ENCODE data around the gene BAG5.
"Not testable (repeated sequence)": the region's sequence is repeated elsewhere in the genome, so short reads cannot be mapped to it uniquely, and the experiment has no call there.

The BAG5 gene, protein sequence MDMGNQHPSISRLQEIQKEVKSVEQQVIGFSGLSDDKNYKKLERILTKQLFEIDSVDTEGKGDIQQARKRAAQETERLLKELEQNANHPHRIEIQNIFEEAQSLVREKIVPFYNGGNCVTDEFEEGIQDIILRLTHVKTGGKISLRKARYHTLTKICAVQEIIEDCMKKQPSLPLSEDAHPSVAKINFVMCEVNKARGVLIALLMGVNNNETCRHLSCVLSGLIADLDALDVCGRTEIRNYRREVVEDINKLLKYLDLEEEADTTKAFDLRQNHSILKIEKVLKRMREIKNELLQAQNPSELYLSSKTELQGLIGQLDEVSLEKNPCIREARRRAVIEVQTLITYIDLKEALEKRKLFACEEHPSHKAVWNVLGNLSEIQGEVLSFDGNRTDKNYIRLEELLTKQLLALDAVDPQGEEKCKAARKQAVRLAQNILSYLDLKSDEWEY

DNA sequence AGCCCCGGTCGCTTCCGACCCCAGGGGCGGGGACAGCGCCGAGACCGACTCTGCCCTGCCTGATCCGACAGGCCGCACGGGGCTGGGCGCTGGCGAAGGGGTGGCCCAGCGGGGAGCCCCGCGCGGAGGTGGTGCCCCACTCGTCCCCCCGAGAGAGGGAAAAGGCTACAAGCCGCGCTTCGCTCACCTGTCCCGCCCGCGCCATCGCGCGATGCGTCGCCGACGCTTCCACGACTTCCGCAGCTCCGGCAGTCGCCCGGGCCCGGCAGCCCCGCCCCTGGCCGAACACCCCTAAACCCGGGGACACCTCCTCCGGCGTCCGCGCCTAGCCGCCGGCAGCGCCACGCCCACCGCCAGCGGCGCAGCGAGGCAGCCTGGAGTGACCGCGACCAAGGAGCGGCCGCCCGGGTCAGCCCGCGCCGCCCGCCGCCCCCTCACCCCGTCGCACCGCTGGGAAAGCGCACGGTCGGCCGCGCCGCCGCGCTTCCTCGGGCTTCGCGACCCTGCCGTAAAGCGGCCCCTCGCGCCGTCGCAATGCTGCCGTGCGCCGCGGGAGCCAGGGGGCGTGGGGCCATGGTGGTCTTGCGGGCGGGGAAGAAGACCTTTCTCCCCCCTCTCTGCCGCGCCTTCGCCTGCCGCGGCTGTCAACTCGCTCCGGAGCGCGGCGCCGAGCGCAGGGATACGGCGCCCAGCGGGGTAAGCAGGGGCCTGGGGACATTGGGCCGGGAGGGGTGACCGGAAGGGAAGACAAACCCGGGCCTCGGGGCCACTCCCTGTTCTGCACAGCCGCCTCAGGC is at the start of gene BAG5, which contains the start of gene COA8:
Gene BAG5, minus strand, starts transcription at position 229 of the 797 bp plus-strand sequence. CDS start 1,493 bp downstream, outside the sequence.
Gene COA8, plus strand, starts transcription at position 532 of the 797 bp plus-strand sequence. Its CDS starts 42 bp downstream, at position 574.
- peak; percentile 79 for DNase-seq (ENCODE audit: low spot score)

DNA sequence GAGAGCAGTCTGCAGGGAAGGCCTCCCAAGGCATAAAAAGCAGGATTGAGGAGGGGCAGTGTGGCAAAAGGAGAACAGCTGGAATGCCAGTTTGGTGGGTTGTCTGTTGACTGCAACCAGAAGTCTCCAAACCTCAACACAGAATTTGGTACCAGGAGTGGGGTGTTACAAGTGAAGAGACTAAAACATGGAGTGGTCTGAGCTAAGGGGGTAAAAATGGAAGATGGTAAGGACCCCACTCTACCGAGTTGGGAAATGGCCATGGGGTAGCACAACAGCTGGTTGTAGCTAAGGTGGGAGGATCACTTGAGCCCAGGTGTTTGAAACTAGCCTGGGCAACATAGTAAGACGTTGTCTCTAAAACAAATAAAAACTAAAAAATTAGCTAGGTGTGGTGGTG is 48.8 kb upstream of the BAG5 start:
- DNase-seq (ENCODE audit: low spot score): no peak

DNA sequence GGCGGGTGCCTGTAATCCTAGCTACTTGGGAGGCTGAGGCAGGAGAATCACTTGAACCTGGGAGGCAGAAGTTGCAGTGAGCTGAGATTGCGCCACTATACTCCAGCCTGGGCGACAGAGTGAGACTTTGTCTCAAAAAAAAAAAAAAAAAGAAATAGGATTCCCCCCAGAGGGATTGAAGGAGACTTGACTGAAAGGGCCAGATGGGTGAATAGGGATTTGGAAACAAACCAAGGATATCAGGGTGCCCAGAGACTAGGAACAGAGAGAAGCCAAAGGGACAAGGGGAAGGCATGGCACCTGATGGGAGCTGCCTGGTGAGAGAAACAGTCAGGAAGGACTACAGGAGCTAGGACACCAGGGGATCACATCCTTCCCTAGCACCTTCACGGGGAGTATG is 46.6 kb upstream of the BAG5 start:
- not testable (repeated sequence) for DNase-seq (ENCODE audit: low spot score)

DNA sequence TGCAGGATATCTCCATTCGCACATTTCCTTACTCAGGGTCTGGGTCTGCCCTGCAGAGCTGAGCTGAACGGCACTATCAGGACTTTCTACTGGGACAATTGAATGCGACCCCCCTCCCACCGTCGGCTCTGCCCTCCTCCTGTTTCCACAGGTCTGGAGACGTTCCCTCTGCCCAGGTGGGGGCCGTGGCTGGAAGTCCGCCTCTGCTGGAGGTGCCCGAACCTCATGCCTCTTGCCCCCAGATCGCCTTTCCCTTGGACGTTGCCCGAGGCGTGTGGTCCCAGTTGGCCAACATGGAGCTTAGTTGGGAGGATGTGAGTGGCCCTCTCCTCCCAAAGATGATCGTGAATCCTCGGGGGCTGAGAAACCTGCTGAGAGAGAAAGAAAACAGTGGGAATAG is 45.4 kb upstream of the BAG5 start:
- DNase-seq (ENCODE audit: low spot score): no peak

DNA sequence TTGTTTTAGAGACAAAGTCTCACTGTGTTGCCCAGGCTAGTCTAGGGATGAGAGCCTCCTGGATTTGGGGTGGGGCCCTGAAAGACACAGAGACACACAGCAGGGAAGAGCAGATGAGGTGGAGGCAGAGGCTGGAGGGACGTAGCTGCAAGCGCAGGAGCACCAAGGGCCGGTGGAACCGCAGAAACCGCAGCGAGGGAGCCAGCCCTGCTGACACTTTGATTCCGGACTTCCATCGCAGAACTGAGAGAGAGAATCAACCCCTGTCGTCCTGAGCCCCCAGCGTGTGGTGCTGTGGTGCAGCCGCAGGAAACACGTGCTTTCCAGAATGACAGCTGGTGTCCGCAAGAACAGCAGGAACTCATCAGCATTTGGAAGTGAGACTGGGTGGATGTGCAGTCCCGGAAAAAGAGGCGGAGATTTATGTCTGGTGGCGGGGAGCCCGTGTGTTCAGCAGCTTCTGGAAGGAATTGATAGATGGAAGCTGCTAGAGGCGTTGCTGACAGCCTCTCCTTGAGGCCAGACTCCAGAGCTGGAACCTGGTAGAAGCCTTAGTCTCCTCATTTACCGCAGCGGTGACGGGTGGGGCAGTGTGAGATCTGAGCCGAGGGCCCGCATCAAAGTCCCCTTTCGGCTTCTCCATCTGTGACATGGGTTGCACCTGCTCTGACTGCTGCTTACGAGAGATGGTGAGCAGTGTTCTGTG is 44.7 kb upstream of the BAG5 start:
- peak; percentile 82 for DNase-seq (ENCODE audit: low spot score)

DNA sequence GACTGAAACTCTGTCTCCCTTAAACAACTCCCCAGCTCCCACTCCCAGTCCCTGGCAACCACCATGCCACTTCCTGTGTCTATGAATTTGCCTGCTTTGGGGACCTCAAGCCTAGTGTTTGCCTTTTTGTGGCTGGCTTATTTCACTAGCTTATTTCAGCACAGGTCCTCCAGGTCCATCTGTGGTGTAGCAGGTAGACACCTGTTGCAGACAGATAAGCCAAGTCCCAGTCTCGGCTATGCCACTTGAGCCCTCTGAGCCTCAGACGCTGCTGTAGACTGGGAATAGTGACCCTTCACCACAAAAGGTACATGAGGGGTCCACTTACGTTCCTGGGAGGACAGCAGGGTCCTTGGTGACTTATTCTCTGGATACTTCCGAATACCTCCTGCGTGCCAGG is 42.2 kb upstream of the BAG5 start:
- no peak for DNase-seq (ENCODE audit: low spot score)

DNA sequence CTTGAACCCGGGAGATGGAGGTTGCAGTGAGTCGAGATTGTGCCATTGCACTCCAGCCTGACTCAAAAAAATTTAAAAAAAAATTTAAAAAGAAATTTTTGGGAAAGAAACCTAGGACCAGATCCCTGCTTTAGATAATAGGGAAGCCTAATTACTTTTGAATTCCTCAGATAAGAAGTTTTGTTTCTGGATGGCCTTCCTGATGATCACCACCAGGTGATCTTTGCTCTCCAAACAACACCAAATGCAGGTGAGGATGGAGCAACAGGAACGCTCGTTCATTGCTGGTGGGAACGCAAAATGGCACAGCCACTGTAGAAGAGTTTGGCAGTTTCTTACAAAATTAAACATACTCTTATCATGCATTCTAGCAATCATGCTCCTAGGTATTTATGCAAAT is 38.0 kb upstream of the BAG5 start:
- no peak for DNase-seq (ENCODE audit: low spot score)

DNA sequence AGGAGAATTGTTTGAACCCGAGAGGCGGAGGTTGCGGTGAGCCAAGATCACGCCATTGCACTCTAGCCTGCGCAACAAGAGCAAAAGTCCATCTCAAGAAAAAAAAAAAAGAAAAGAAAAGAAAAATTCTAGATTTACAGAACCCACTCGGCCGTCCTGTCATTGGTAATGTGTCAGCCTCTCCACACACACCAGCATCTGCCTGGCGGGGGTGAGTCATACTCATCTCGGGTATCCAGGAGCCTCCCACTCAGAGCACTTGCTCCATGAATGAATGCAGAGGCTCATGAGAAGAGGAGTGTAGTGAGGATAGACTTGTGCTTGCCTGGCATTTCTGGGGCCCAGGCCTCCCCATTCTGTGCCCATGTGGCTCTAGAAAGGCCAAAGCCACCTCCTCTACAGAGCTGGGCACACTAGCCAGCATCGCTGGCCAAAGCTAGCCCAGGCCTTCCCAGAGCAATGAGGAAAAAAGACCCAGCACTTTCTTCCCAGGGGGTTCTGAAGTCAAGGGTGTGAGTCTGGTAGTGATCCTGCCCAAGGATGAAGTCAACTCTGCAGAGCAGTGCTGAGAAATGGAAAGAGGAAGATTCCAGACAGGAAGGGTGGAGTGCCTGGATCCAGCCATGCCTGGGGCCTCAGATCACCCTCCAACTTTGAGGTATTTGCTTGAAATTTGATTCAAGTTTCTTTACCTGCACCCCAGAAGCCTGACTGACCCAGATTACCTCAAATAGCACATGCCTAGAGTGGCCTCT is 35.3 kb upstream of the BAG5 start:
- DNase-seq (ENCODE audit: low spot score): no peak

DNA sequence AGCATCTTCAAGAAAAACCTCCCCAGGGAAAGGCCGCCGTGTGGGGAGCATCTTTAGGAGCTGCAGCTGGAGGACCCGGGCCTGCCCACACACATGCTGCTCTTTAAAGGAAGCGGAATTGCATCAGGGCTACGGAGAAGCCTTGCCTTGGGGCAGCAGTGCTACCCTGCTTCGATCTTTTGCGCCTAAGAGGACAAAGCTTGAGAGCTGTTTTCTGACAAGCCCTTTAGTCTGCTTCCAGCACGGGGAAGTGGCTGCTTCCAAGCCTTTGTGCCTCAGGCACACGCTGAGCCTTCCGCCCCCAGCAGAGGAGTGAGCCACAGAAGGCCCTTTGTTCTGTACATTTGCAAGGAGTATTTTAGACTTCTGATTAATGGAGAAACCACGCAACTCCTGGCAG is 31.8 kb upstream of the BAG5 start:
- peak; percentile 87 for DNase-seq (ENCODE audit: low spot score)

DNA sequence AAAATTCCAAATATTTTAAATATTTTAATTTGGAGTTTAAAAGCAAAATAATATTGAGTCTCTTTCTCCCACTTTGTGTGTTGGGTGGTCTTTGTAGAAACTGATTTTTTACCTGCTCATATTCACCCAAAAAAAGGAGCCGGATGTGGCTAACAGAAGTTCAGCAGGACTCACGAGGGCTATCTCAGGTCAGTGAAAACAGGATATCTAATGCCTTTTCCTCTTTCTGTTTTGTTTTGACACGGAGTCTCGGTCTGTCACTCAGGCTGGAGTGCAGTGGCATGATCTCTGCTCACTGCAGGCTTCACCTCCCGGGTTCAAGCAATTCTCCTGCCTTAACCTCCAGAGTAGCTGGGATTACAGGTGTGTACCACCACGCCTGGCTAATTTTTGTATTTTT is 31.1 kb upstream of the BAG5 start:
- DNase-seq (ENCODE audit: low spot score): peak; percentile 30

DNA sequence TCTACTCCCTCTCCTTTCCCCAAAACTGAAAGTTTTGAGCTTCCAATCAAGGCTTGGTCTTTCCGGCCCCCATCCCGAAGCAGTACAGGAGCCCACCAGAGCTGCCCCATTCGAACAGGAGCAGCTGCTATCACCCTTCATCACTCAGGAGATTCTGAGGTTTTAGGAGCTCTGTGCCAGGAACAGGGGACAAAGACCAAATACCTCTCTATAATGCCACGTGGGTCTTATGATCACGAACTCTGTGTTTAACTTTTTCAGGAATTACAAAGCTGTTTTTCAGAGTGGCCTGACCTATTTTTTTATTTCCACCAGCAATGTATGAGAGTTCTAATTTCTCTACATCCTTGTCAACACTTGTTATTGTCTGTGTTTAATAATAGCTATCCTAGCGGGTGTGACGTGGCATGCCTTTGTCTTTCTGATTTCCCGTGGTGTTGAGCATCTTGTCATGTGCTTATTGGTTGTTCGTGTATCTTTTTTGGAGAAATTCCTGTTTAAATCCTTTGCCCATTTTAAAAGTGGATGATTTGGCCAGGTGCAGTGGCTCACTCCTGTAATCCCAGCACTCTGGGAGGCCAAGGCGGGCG is 22.0 kb upstream of the BAG5 start:
- no peak for DNase-seq (ENCODE audit: low spot score)

DNA sequence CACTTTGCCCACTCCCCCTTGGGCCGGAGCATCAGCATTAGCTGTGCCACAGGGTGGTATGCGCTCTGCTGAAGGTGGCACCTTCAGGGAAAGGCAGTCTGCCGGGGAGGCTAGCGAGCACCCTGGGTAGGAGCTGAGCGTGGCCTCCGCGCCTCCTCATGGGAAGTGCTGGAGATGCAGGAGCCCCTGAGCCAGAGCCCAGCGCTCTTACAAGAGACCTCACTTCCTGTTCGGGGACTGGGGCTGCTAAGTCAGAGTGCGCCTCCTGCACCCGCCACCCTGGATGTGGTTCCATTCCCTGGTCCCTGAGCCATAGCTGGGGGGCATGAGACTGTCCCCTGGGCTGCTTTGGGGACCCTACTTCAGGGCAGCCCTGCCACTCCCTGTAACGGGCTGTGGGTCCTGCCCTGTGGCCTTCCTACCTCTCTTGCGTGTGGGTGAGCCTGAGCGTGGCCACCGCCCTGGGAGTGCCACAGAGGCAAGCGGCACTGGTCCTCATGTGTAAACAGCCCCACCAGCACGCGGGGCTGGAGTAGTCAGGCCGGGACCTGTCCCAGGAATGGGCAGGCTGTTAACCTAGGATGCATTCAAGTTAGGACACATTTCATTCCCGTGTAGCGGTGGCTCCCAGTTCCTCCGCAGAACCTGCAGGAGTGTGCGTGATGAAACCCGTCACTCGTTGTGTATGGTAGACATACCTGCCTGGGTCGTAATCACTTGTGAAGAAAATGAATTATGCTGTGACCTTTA is 19.7 kb upstream of the BAG5 start:
- DNase-seq (ENCODE audit: low spot score): no peak

DNA sequence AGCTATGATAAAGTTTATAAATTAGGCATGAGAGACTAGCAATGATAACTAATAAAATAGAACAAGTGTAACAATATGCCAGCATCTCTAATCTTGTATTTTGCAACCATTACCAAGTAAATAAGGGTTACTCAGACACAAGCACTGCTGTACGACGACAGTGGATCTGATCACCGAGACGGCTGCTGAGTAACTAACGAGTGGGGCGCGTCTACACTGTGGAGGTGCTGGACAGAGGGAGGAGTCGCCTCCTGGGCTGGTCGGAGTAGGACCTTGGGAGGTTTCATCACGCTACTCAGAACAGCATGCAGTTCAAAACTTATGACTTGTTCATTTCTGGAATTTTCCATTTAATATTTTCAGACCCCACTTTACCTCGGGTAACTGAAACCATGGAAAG is 18.7 kb upstream of the BAG5 start:
- DNase-seq (ENCODE audit: low spot score): no peak

DNA sequence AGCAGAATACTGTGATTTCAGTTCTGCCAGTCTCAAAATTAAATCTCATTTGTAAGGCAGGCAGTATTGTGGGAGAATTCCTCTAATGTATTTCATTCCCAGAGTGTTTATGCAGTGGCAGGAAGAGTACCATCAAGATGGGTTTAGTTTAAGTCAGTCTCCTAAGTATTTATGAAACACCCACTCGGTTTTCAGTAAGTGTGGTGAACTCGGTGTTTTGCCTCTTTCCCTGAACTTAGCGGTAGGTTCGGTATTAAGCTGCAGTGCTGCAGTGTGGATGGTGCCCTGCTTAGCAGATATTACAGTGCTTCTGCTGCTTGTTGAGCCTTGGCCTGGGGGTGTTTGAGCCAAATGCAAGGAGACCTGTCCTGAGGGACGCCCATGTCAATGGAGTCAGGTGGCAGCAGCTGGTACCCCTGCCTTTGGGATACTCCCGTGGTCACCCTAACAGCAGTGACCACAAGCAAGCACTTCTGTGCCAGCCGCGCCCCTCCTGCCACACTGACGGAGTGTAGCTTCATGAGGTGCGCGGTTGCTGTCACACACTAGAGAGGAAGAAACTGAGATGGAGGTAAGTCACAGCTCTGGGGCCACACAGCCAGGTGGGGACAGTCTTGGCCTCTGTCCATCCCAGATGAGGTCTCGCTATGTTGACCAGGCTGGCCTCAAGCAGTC is 16.1 kb upstream of the BAG5 start:
- DNase-seq (ENCODE audit: low spot score): no peak

DNA sequence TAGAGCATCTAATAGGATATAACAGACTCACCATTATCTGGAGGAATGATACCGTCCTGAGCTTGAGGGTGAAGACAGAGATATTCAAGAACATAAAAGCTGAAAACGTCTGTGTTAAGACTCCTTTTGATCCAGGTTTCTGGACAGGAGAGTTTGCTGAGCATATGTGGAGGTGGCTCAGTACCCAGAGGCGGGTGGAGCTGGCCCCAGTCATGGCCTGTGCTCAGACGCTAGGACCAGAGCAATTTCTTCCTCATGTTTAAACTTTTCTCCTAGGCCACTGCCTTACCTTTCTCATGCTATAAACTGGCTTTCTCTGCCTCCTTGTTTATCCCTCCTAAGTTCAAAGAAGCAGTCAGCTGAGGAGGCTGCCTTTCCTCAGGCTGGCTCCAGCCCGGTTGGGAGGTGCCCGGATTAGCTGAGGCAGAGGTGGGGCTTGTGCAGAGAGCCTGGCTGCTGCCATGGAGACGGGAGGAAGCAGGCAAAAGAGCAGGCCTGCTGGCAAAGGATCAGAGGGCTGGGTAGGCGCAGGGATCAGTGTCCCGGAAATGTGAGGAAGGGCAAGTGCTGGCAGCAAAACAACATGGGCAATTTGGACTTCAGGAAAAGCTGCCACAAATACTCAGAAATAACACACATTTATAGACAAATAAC is 14.0 kb upstream of the BAG5 start:
- peak; percentile 54 for DNase-seq (ENCODE audit: low spot score)

DNA sequence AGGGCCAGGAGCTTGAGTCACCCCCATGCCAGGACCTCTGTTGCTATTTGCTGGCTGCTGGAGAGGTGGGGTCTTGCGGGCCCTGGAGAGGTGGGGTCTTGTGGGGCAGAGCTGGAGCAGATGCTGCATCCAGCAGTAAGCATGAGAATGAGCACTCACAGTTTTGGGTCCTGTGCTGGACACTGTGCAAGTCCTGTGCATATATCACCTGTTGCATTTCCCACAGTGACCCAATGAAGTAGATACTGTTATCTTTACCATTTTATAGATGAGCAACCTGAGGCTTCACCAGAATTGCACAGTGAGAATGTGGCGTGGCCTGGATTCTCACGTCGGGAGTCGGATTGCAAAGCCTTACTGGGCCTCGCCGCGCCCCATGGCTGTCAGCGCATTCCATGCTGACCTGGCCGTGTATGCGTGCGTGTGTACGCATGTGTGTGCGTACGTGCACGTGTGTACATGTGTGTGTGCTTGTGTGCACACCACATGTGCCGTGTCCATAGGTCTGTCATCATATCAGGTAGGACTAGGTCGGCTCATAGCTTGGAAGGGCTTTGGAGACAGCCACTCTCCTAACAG is 12.3 kb upstream of the BAG5 start:
- DNase-seq (ENCODE audit: low spot score): no peak

DNA sequence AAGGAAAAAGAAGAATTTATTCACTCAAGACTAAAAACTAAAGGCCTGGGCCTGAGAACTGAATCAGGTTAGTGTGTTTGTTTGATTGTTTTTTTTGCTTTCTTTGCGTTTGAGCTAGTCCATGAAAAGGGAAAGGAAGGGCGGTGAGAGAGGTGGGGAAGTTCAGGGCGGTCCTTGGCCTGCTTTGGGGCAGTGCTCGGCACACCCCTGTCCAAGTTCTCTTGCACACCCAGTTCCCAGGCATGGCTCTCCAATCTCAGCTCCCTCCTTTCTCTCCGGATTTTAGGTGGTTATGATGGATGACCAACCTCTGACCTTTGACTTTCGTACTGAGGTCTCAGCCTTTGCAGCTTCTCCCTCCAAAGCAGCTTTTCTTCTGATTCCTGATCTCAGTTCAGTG is 11.6 kb upstream of the BAG5 start:
- no peak for DNase-seq (ENCODE audit: low spot score)

DNA sequence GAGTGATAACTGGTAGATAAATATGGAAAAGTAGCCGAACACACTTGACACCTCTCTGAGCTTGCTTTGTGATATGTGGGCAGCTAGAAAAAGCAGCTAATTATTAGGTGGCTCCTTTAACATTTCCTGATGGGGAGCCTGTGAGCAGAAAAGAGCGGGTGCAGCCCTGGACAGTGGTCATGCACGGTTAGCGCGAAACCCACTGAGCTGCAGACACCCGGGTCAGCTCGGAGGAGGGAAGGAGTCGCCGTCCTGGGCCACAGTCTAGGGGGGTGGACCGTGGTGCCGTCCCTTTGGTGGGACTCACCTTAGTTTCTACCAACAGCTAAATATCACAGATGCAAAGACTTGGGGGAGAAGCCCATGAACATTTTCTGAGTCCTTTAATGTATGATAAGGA is 7.0 kb upstream of the BAG5 start:
- DNase-seq (ENCODE audit: low spot score): no peak

DNA sequence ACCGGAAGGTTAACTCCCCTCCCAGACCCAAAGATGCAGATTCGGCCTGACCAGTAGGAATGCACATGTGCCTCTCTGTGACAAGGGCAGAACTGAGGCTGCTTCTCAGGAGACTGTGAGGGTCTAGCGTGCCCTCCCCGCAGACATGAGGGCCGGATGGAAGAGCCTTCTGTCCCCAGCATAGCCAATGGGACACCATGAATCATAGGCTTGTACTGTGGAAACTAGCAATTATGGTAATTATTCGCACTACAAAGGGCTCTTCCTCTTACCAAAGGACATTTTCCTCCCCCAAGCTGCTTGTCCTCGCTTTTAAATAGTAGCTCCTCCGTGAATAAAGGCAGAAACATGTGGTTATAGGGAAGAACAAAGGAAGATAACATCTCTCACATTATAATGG is 6.5 kb upstream of the BAG5 start:
- DNase-seq (ENCODE audit: low spot score): no peak
